ENCODE results near the gene BANP. TPM values are rescaled to one million over a fixed set of nuclear protein-coding genes. Genes with fewer than 3 reads are reported as not detected.

The BANP gene
- total RNA-seq, 1 experiment from 2014 or later: 49.6 TPM

DNA sequence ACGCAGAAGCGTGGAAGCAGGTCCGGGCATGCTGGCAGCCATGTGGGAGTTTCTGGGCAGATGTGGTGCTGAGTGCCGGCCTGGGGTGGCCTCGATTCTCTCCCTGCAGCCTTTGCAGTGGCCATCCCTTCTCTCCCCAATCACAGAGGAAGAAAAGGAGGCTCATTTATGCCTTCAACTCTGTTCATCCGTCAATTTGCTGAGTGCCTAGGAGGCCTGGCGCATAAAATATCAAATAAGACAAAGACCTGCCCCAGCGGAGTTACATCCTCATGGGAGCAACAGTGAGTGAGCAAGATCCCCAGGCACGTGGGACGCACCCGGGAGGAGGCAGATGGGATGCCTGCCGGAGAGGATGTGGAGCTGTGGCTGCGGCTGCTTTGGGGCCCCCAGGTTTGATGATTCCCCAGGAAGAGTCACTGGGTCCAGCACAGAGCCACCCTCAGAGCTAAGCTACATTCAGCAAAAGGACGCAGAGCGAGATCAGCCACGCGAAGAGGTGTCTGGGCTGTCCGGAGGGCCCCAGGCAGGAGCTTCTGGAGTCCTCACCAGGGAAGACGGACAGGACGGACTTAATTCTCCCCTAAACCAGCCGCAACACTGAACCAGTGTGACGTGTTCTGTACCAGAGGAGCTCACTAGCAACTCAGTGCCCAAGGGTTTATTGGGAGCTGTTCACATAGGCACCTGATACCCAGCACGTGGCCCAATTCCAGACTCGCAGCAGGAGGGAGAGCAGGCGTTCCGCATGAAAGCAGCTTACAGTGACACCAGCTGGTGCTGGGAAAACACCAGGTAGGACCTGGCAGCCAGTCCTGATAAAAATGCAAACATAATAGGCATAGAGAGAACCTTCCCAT lies 26.2 kb upstream of the BANP start:
- no peak overlapping the region for H3K4me3 Mint-ChIP-seq (ENCODE audit: low read depth, unreplicated experiment)
- no peak for TF ChIP-seq CTCF (IDR thresholded peaks at IDR 0.05; ENCODE audit: unreplicated experiment)
- CTCF ChIA-PET: interaction anchor here (1.2 to 1.7 kb wide), 2 partner anchors 16 to 146 kb away, joined by 4 to 5 read pairs; no protein-coding TSS in a partner anchor
- no peak overlapping the region for H3K27ac Mint-ChIP-seq (ENCODE audit: unreplicated experiment)
- no peaks in the 10 kb centered on the region for H3K4me1 Mint-ChIP-seq (ENCODE audit: low read depth, unreplicated experiment)
- BruUV-seq (replicated peaks): no TSS peak
- DNase-seq: no peak
- H3K36me3 Mint-ChIP-seq (ENCODE audit: insufficient read depth, unreplicated experiment): no peaks in the 10 kb centered on the region
- H3K27me3 Mint-ChIP-seq (ENCODE audit: unreplicated experiment): peaks cover 37% of the 10 kb centered on the region
- no peaks in the 10 kb centered on the region for H3K9me3 Mint-ChIP-seq (ENCODE audit: low read depth, unreplicated experiment)
- intact Hi-C loops (cut with micrococcal nuclease; ENCODE audit: unreplicated experiment): no loop called here

- TF ChIP-seq CTCF (IDR thresholded peaks at IDR 0.05; ENCODE audit: unreplicated experiment): no peak
Observed at GRCh38 chr16:87926246-87927194, 24.7 kb upstream of the BANP start.

DNA sequence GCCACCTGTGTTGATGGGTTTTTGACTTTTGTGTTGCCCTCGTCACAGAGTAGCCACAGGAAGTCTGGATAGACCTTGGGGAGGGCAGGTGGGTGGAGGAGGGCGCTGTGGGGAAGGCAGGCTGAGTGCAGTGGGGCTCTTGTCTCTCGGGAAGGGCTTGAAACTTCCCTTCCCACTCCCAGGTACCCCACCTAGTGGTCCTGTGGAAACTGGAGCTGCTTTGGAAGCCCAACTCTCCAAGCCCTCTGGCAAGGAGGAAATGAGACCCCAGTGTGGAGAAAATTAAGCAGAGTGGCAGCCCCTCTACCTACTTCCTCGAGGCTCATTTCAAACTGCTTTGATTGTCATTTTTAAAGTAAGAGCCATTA lies 24.1 kb upstream of the BANP start:
- peak; percentile 37 for TF ChIP-seq CTCF (IDR thresholded peaks at IDR 0.05; ENCODE audit: unreplicated experiment)
- CTCF ChIA-PET: interaction anchor here (0.6 to 1.3 kb wide), 3 partner anchors 18 to 1222 kb away, joined by 3 to 5 read pairs (median 3); no protein-coding TSS in a partner anchor
- no peaks in the 10 kb centered on the region for H3K36me3 Mint-ChIP-seq (ENCODE audit: insufficient read depth, unreplicated experiment)
- intact Hi-C loops (cut with micrococcal nuclease; ENCODE audit: unreplicated experiment): no loop called here
- peaks cover 37% of the 10 kb centered on the region for H3K27me3 Mint-ChIP-seq (ENCODE audit: unreplicated experiment)
- no peaks in the 10 kb centered on the region for H3K4me1 Mint-ChIP-seq (ENCODE audit: low read depth, unreplicated experiment)
- no peak overlapping the region for H3K4me3 Mint-ChIP-seq (ENCODE audit: low read depth, unreplicated experiment)
- no peak overlapping the region for H3K27ac Mint-ChIP-seq (ENCODE audit: unreplicated experiment)
- BruUV-seq (replicated peaks): no TSS peak
- DNase-seq: no peak
- H3K9me3 Mint-ChIP-seq (ENCODE audit: low read depth, unreplicated experiment): no peaks in the 10 kb centered on the region

More at GRCh38 chr16:87926246-87927194, 24.7 kb upstream of the BANP start:
- intact Hi-C loops (cut with micrococcal nuclease; ENCODE audit: unreplicated experiment): no loop called here
- BruUV-seq (replicated peaks): no TSS peak
- Mint-ChIP-seq H3K9me3 (ENCODE audit: low read depth, unreplicated experiment) (no peaks in the 10 kb centered on the region), H3K4me3 (ENCODE audit: low read depth, unreplicated experiment) (no peak overlapping the region), H3K36me3 (ENCODE audit: insufficient read depth, unreplicated experiment) (no peaks in the 10 kb centered on the region), H3K4me1 (ENCODE audit: low read depth, unreplicated experiment) (no peaks in the 10 kb centered on the region), H3K27ac (ENCODE audit: unreplicated experiment) (no peak overlapping the region), H3K27me3 (ENCODE audit: unreplicated experiment) (peaks cover 37% of the 10 kb centered on the region)
- CTCF ChIA-PET: interaction anchor here (0.6 to 1.7 kb wide), 3 partner anchors 15 to 1221 kb away, joined by 3 to 5 read pairs (median 4); no protein-coding TSS in a partner anchor
- DNase-seq: no peak

- H3K27ac Mint-ChIP-seq (ENCODE audit: unreplicated experiment): no peak overlapping the region
- H3K9me3 Mint-ChIP-seq (ENCODE audit: low read depth, unreplicated experiment): no peaks in the 10 kb centered on the region
- no peak for TF ChIP-seq CTCF (IDR thresholded peaks at IDR 0.05; ENCODE audit: unreplicated experiment)
- intact Hi-C loops (cut with micrococcal nuclease; ENCODE audit: unreplicated experiment): no loop called here
- peaks cover 22% of the 10 kb centered on the region for H3K27me3 Mint-ChIP-seq (ENCODE audit: unreplicated experiment)
- BruUV-seq (replicated peaks): no TSS peak
- no peaks in the 10 kb centered on the region for H3K36me3 Mint-ChIP-seq (ENCODE audit: insufficient read depth, unreplicated experiment)
- CTCF ChIA-PET: interaction anchor here (0.7 to 1.2 kb wide), 2 partner anchors 15 to 47 kb away, joined by 4 to 7 read pairs; no protein-coding TSS in a partner anchor
- no peaks in the 10 kb centered on the region for H3K4me1 Mint-ChIP-seq (ENCODE audit: low read depth, unreplicated experiment)
- H3K4me3 Mint-ChIP-seq (ENCODE audit: low read depth, unreplicated experiment): no peak overlapping the region
- DNase-seq: no peak
Observed at GRCh38 chr16:87929986-87930385, 21.2 kb upstream of the BANP start.

Data from Calu3 (cell line).